GM10847 (cell line): ENCODE results near the gene ANXA11.

Experiments
- POLR2A ChIP-seq: IDR thresholded peaks from 2 replicates; pipeline ENCODE4 v1.6.1; 2011; ENCODE audit not compliant: insufficient read length; ENCODE audit errors: extremely low read depth

ANXA11 gene

GRCh38 chr10:80205477-80206276, at the start of gene ANXA11:
Gene ANXA11, minus strand, starts transcription at chr10:80205537. Its CDS starts 32,676 bp downstream, at chr10:80172861.
- TF ChIP-seq POLR2A: peak; percentile 95

- TF ChIP-seq POLR2A: no peak
Observed at GRCh38 chr10:80253266-80253962, 48.1 kb upstream of the ANXA11 start.

GRCh38 chr10:80252296-80252887, 47.1 kb upstream of the ANXA11 start:
- TF ChIP-seq POLR2A: no peak

GRCh38 chr10:80211786-80212185, 6.4 kb upstream of the ANXA11 start:
- TF ChIP-seq POLR2A: no peak

GRCh38 chr10:80210259-80210658, 4.9 kb upstream of the ANXA11 start:
- no peak for TF ChIP-seq POLR2A

GRCh38 chr10:80207768-80208370, 2.5 kb upstream of the ANXA11 start:
- TF ChIP-seq POLR2A: no peak

- no peak for TF ChIP-seq POLR2A
Observed at GRCh38 chr10:80206277-80206655, 929 bp upstream of the ANXA11 start.

- TF ChIP-seq POLR2A: no peak
Observed at GRCh38 chr10:80204677-80205476, 460 bp downstream of the ANXA11 start.

GRCh38 chr10:80203835-80204676, 1.3 kb downstream of the ANXA11 start:
- no peak for TF ChIP-seq POLR2A

GRCh38 chr10:80202934-80203834, 2.2 kb downstream of the ANXA11 start:
- peak; percentile 15 for TF ChIP-seq POLR2A

- TF ChIP-seq POLR2A: no peak
Observed at GRCh38 chr10:80201608-80202141, 3.7 kb downstream of the ANXA11 start.

GRCh38 chr10:80200687-80201086, 4.7 kb downstream of the ANXA11 start:
- TF ChIP-seq POLR2A: no peak

- no peak for TF ChIP-seq POLR2A
Observed at GRCh38 chr10:80200259-80200658, 5.1 kb downstream of the ANXA11 start.
